Rectal smooth muscle tissue (tissue), 1 donor: ENCODE measurements around the gene RFNG.

ENCODE experiments used
- H3K27ac ChIP-seq: one replicate; pipeline ENCODE4 v1.7.0; 2013; ENCODE audit warnings: low read depth, low read length, inconsistent platforms
- H3K27me3 ChIP-seq: one replicate; pipeline ENCODE4 v1.7.0; 2013; ENCODE audit warnings: low read length; ENCODE audit not compliant: control insufficient read depth, insufficient read depth
- H3K36me3 ChIP-seq: one replicate; pipeline ENCODE4 v1.7.0; 2013; ENCODE audit warnings: low read length; ENCODE audit not compliant: control insufficient read depth, insufficient read depth
- H3K4me1 ChIP-seq: one replicate; pipeline ENCODE4 v1.7.0; 2013; ENCODE audit warnings: low read length; ENCODE audit not compliant: control insufficient read depth, insufficient read depth
- H3K4me3 ChIP-seq: one replicate; pipeline ENCODE4 v1.7.0; 2013; ENCODE audit warnings: low read length
- H3K9ac ChIP-seq: one replicate; pipeline ENCODE4 v1.7.0; 2013; ENCODE audit warnings: low read length

The RFNG gene

DNA sequence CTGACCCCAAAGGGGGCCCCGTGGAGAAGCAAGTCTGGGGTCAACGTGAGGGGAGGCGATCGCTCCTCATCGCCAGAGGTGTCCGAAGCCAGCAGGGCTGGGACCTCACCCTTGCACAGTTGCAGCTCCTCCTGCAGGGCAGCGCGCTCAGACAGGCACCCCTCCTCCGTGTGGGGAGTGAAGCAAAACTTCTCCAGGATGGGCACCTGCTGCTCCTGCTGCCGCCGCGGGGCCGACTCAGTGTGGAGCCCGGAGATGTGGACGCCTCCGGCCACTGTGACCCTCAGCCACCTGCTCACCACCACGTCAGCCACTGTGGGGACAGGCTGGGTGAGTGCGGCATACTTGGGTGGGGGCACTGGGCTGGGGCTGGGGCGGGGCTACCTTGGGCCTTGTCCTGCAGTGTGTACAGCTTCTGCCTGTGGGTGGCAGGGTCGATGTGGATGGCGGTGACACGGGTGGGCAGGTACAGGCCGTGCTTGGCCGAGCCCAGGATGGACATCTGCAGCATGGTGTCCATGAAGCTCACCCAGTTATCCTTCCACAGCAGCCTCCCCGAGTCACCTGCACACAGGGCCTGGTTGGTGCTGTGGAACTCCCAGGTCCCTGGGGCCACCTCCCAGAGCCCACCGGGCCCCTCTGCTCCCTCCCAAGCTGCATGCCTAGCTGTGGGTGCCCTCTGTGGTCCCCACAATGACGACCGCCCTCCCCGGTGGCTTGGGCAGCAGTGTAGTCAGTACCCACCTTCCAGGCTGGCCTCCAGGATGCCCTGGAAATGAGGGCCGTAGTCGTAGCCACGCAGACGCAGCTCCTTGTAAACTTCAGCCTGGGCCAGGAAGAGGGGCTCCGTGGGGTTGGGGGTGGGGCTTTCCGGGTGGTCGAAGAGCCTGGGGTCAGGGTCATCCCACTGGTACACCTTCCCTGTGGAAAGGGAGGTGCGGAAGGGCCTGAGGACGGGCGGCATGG lies 35.6 kb upstream of the RFNG start:
- H3K4me1 ChIP-seq: no peaks in the 10 kb centered on the region
- no peak overlapping the region for H3K27ac ChIP-seq
- H3K36me3 ChIP-seq: peaks cover 26% of the 10 kb centered on the region
- H3K27me3 ChIP-seq: no peaks in the 10 kb centered on the region
- H3K4me3 ChIP-seq: no peak overlapping the region
- H3K9ac ChIP-seq: no peak overlapping the region

GRCh38 chr17:82085931-82086764 lies 34.5 kb upstream of the RFNG start:
- Histone ChIP-seq H3K9ac (no peak overlapping the region), H3K4me1 (no peaks in the 10 kb centered on the region), H3K36me3 (peaks cover 24% of the 10 kb centered on the region), H3K27me3 (no peaks in the 10 kb centered on the region), H3K27ac (no peak overlapping the region), H3K4me3 (no peak overlapping the region)

GRCh38 chr17:82085031-82085861 lies 33.6 kb upstream of the RFNG start:
- Histone ChIP-seq H3K9ac (no peak overlapping the region), H3K4me3 (no peak overlapping the region), H3K36me3 (peaks cover 26% of the 10 kb centered on the region), H3K4me1 (no peaks in the 10 kb centered on the region), H3K27ac (no peak overlapping the region), H3K27me3 (no peaks in the 10 kb centered on the region)

GRCh38 chr17:82084373-82085030 lies 32.9 kb upstream of the RFNG start:
- no peak overlapping the region for H3K9ac ChIP-seq
- H3K27me3 ChIP-seq: no peaks in the 10 kb centered on the region
- no peak overlapping the region for H3K4me3 ChIP-seq
- peaks cover 23% of the 10 kb centered on the region for H3K36me3 ChIP-seq
- no peaks in the 10 kb centered on the region for H3K4me1 ChIP-seq
- no peak overlapping the region for H3K27ac ChIP-seq

GRCh38 chr17:82083533-82084359 lies 32.1 kb upstream of the RFNG start:
- Histone ChIP-seq H3K4me1 (no peaks in the 10 kb centered on the region), H3K27ac (no peak overlapping the region), H3K27me3 (no peaks in the 10 kb centered on the region), H3K4me3 (no peak overlapping the region), H3K9ac (no peak overlapping the region), H3K36me3 (peaks cover 26% of the 10 kb centered on the region)

GRCh38 chr17:82083009-82083408 lies 31.4 kb upstream of the RFNG start:
- H3K4me3 ChIP-seq: no peak overlapping the region
- H3K4me1 ChIP-seq: no peaks in the 10 kb centered on the region
- peaks cover 19% of the 10 kb centered on the region for H3K36me3 ChIP-seq
- H3K27ac ChIP-seq: no peak overlapping the region
- no peak overlapping the region for H3K9ac ChIP-seq
- no peaks in the 10 kb centered on the region for H3K27me3 ChIP-seq

DNA sequence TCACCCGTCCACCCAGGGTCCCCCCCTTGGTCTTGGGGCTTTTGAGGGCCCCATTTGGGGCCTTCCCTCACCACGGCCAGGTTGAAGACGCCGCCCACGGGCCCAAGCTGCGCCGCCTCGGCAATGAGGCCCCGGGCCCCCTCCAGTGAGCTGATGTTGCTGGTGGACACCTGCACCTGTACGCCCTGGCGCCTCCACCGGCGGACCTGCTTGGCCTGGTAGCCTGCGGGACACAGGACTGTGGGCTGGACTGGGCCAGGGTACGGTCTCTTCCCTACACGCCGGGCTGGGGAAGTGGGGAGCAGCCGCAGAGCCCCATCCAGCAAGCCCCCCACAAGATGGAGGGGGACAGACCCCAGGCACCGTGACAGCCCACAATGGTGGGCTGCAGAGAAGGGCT lies 30.8 kb upstream of the RFNG start:
- Histone ChIP-seq H3K36me3 (peaks cover 18% of the 10 kb centered on the region), H3K27ac (no peak overlapping the region), H3K9ac (no peak overlapping the region)

DNA sequence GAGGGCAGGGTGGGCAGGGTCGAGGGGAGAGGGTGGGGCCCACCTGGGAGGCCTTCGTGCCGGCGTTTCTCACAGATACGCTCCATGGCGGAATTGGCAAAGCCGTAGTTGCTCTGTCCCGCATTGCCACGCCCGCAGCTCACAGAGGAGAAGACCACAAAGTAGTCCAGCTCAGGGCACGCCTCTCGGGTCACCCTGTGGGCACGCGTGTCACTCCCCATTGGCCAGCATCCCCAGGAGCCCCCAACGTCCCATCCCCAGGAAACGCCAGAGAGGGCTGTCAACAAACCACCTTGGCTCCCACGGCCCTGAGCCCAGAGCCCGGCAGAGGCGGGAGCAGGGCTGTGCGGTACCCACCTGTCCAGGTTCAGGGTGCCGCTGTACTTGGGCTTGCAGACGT lies 30.4 kb upstream of the RFNG start:
- Histone ChIP-seq H3K27me3 (no peaks in the 10 kb centered on the region), H3K4me1 (no peaks in the 10 kb centered on the region), H3K36me3 (peaks cover 15% of the 10 kb centered on the region), H3K9ac (no peak overlapping the region), H3K4me3 (no peak overlapping the region), H3K27ac (no peak overlapping the region)

More for the DNA sequence above, 30.8 kb upstream of the RFNG start:
- Histone ChIP-seq H3K4me1 (no peaks in the 10 kb centered on the region), H3K27me3 (no peaks in the 10 kb centered on the region), H3K4me3 (no peak overlapping the region)

DNA sequence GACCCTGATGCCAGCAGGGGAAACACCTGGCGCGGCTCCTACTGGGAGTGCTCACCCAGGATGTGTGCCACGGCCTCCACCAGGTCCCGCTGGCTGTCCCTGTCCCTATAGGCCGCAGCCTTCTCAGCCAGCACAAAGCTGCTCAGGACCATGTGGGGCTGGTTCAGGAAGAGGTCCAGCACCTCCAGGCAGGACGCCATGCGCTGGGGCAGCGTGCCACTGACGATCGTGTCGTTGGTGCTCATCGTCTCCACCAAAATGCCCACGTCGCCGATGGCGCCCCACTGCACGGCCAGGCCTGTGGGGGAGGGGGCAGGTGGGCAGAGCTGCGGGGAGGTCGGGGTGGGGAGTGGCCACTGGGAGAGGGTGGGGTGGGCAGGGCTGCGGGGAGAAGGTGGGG lies 29.9 kb upstream of the RFNG start:
- Histone ChIP-seq H3K27ac (no peak overlapping the region), H3K9ac (no peak overlapping the region), H3K27me3 (no peaks in the 10 kb centered on the region)

GRCh38 chr17:82080789-82081464 lies 29.3 kb upstream of the RFNG start:
- Histone ChIP-seq H3K9ac (no peak overlapping the region), H3K4me1 (no peaks in the 10 kb centered on the region), H3K27me3 (no peaks in the 10 kb centered on the region), H3K4me3 (no peak overlapping the region), H3K36me3 (peaks cover 15% of the 10 kb centered on the region), H3K27ac (no peak overlapping the region)

More for the DNA sequence above, 29.9 kb upstream of the RFNG start:
- Histone ChIP-seq H3K4me3 (no peak overlapping the region), H3K36me3 (peaks cover 15% of the 10 kb centered on the region), H3K4me1 (no peaks in the 10 kb centered on the region)
